Hepatocyte (in vitro differentiated cells): ENCODE results near the gene DUOXA1.

ENCODE experiments used
- CTCF ChIP-seq: fragments of 200-600 bp; sonication (generic); IDR thresholded peaks from 2 replicates; pipeline ENCODE4 v1.5.1; 2016; ENCODE audit warnings: antibody characterized with exemption, mild to moderate bottlenecking; ENCODE audit not compliant: poor library complexity
- EZH2 ChIP-seq: fragments of 200-600 bp; sonication (generic); IDR thresholded peaks from 2 replicates; pipeline ENCODE4 v1.6.1; 2016; ENCODE audit warnings: antibody characterized with exemption, mild to moderate bottlenecking, borderline replicate concordance
- EZH2phosphoT487 ChIP-seq: fragments of 200-600 bp; sonication (generic); IDR thresholded peaks from one replicate; pipeline ENCODE4 v1.6.1; 2018; ENCODE audit warnings: antibody characterized with exemption, mild to moderate bottlenecking, low read depth, moderate library complexity; ENCODE audit not compliant: unreplicated experiment, severe bottlenecking

- TF ChIP-seq CTCF (no peak), EZH2phosphoT487 (no peak), EZH2 (no peak)
Observed at GRCh38 chr15:45150481-45150880, 20.8 kb upstream of the DUOXA1 start.
